Nephron progenitor cell (in vitro differentiated cells): ENCODE measurements around the gene PKMYT1.

Experiments used
- DNase-seq: peaks from one replicate; pipeline ENCODE4 v3.0.0; 2021
- H3K27ac Mint-ChIP-seq: 2 replicates; pipeline ENCODE4 v1.8.0; 2021; ENCODE audit warnings: mild to moderate bottlenecking, moderate library complexity, mixed read lengths
- H3K27me3 Mint-ChIP-seq: 2 replicates; pipeline ENCODE4 v1.8.0; 2021; ENCODE audit warnings: mild to moderate bottlenecking, low read depth, mixed read lengths; ENCODE audit not compliant: poor library complexity
- H3K36me3 Mint-ChIP-seq: 2 replicates; pipeline ENCODE4 v1.8.0; 2021; ENCODE audit warnings: low read depth, mixed read lengths
- H3K4me1 Mint-ChIP-seq: 2 replicates; pipeline ENCODE4 v1.8.0; 2021; ENCODE audit warnings: mixed read lengths
- H3K4me3 Mint-ChIP-seq: 2 replicates; pipeline ENCODE4 v1.8.0; 2021; ENCODE audit warnings: mild to moderate bottlenecking, moderate library complexity, mixed read lengths
- H3K9me3 Mint-ChIP-seq: 2 replicates; pipeline ENCODE4 v1.8.0; 2021; ENCODE audit warnings: mild to moderate bottlenecking, moderate library complexity, mixed read lengths
- TF ChIP-seq, protein P1 (sequence below): fragments of 200-600 bp; sonication (generic); IDR thresholded peaks from 2 replicates; pipeline ENCODE4 v1.5.0; 2021; ENCODE audit warnings: antibody characterized with exemption

PKMYT1 gene

DNA sequence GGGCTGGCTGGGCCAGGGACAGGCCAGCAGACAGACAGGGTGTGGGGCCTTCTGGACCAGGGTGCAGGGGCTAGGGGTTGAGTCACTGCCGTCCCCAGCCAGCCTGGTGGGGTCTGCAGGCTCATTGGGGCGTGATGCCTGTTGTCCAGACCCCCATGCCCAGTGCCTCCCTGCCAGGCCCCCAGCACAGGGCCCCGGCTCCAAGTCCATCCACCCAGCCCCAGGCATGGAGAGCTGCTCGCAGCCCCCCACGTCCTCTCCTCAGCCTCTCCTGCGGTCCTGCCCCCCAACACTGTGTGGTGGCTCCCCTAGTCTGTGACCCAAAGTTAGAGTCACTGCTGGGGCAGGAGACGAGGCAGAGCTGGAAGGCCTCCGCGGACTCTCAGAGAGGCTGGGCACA, 7.0 kb upstream of the PKMYT1 start:
- H3K27me3 Mint-ChIP-seq: peaks cover 15% of the 10 kb centered on the region
- no peak for DNase-seq
- TF ChIP-seq, protein P1, sequence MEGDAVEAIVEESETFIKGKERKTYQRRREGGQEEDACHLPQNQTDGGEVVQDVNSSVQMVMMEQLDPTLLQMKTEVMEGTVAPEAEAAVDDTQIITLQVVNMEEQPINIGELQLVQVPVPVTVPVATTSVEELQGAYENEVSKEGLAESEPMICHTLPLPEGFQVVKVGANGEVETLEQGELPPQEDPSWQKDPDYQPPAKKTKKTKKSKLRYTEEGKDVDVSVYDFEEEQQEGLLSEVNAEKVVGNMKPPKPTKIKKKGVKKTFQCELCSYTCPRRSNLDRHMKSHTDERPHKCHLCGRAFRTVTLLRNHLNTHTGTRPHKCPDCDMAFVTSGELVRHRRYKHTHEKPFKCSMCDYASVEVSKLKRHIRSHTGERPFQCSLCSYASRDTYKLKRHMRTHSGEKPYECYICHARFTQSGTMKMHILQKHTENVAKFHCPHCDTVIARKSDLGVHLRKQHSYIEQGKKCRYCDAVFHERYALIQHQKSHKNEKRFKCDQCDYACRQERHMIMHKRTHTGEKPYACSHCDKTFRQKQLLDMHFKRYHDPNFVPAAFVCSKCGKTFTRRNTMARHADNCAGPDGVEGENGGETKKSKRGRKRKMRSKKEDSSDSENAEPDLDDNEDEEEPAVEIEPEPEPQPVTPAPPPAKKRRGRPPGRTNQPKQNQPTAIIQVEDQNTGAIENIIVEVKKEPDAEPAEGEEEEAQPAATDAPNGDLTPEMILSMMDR: no peak

DNA sequence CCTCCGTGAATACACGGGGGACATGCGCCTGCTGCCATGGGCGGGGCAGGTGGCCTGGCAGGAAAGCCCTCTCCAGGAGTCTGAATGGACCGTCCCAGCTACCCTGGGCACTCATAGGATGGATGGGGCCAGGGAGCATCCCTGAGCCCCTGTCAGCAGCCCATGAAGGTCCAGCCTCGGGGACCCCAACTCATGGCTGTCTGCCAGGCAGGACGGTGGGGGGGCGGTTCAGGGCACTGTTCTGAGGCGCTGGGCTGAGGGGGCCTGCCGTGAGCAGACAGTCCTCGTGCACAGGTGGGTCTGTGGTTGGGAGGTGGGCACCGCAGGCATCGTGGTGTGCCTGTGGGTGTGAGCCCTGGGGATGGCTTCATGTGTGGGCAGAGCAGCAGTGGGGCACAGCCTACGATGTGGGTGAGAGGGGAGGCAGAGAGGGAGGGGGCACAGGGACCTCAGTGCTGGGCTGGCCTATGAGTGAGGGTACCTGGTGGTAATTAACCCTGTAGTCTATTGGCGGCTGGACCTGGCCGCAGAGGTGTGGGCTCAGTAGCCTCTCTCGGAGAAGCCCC, 6.5 kb upstream of the PKMYT1 start:
- H3K27ac Mint-ChIP-seq: no peak overlapping the region
- no peaks in the 10 kb centered on the region for H3K36me3 Mint-ChIP-seq
- peaks cover 16% of the 10 kb centered on the region for H3K27me3 Mint-ChIP-seq
- H3K4me1 Mint-ChIP-seq: peaks cover 25% of the 10 kb centered on the region
- no peak for DNase-seq
- TF ChIP-seq, protein P1: no peak
- no peak overlapping the region for H3K4me3 Mint-ChIP-seq
- no peaks in the 10 kb centered on the region for H3K9me3 Mint-ChIP-seq

More for the DNA sequence above, 7.0 kb upstream of the PKMYT1 start:
- no peak overlapping the region for H3K27ac Mint-ChIP-seq
- H3K4me1 Mint-ChIP-seq: peaks cover 20% of the 10 kb centered on the region
- no peak overlapping the region for H3K4me3 Mint-ChIP-seq
- no peaks in the 10 kb centered on the region for H3K9me3 Mint-ChIP-seq
- H3K36me3 Mint-ChIP-seq: no peaks in the 10 kb centered on the region

DNA sequence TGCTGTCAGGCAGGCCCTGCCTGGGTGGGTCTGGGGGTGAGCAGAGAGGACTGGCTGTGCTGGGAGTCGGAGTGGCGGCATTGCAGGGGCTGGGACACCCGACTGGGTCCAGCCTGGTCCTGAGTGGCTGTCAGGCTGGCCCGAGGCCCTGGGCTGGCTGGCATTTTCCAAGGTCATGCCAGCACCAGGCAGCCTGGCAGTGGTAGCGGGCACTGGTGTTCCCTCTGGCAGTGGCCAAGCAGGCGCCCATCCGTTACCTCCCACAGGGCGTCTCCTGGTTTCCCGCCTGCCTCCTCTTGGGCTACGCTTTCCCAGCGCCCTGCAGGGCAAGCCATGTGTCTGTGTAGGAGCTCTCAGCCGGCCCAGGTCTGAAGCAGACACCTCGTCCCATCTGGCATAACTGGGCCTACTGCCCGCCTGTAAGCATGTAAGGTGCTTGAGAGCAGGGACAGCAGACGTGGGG, 5.7 kb upstream of the PKMYT1 start:
- DNase-seq: no peak
- H3K36me3 Mint-ChIP-seq: no peaks in the 10 kb centered on the region
- peaks cover 33% of the 10 kb centered on the region for H3K4me1 Mint-ChIP-seq
- TF ChIP-seq, protein P1: no peak
- H3K4me3 Mint-ChIP-seq: no peak overlapping the region
- H3K27me3 Mint-ChIP-seq: peaks cover 16% of the 10 kb centered on the region
- no peak overlapping the region for H3K27ac Mint-ChIP-seq
- H3K9me3 Mint-ChIP-seq: no peaks in the 10 kb centered on the region

DNA sequence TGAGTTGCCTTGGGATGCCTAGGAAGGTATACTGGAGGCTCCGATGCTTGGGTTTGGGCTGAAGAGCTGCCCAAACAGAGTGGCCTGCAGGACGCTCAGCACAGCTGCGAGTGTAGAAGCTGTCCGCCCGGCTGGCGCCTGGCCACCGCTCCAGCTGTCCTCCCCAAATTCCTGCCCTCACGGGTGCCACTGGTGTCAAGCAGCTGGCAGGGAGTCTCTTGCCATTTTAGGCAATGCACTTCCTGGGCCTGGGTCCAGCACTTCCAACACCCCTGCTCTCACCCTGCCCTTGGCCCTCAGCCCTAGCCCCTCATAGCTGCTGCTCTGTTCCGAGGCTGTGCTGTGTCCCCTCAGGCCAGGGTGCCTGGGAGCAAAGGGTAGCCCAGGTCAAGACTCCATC, 5.2 kb upstream of the PKMYT1 start:
- TF ChIP-seq, protein P1: no peak
- no peak for DNase-seq
- Mint-ChIP-seq H3K27ac (no peak overlapping the region), H3K27me3 (peaks cover 16% of the 10 kb centered on the region), H3K36me3 (no peaks in the 10 kb centered on the region), H3K4me1 (peaks cover 36% of the 10 kb centered on the region), H3K9me3 (no peaks in the 10 kb centered on the region), H3K4me3 (no peak overlapping the region)

DNA sequence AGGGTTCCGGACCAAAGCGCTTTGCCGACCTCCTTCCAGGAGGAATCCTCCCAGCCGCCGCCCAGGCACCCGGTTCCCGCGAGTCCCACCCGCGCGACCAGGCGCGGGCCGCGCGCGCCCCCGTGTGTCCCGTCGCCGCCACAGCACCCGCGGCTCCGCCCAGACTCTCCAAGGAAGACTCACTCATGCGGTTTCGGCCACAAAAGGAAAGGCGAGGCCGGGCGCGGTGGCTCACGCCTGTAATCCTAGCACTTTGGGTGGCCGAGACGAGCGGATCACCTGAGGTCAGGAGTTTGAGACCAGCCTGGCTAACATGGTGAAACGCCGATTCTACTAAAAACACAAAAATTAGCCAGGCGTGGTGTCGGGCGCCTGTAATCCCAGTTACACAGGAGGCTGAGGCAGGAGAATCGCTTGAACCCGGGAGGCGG, 3.5 kb upstream of the PKMYT1 start:
- TF ChIP-seq, protein P1: peak; percentile 89
- DNase-seq: peak; percentile 91
- Mint-ChIP-seq H3K36me3 (no peaks in the 10 kb centered on the region), H3K27ac (no peak overlapping the region), H3K27me3 (peaks cover 14% of the 10 kb centered on the region), H3K4me3 (peak overlapping the region; percentile 42), H3K4me1 (peaks cover 32% of the 10 kb centered on the region), H3K9me3 (no peaks in the 10 kb centered on the region)

DNA sequence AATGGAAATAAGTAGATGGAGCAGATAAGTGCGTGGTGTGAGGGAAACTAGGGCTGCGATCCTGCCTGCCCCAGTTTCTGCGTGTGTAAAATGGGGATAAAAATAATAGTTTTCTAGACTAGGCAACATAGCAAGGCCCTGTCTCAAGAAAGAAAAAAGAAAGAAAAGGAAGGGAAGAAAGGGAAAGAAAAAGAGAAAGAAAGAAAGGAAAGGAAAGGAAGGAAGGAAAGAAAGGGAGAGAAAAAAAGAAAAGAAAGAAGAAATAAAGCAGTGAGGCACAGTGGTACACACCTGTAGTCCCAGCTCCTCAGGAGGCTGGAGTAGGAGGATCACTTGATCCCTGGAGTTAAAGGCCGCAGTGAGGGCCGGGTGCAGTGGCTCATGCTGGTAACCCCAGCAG, 2.2 kb upstream of the PKMYT1 start:
- H3K27ac Mint-ChIP-seq: no peak overlapping the region
- no peaks in the 10 kb centered on the region for H3K9me3 Mint-ChIP-seq
- TF ChIP-seq, protein P1: no peak
- DNase-seq: no peak
- peaks cover 24% of the 10 kb centered on the region for H3K4me1 Mint-ChIP-seq
- no peaks in the 10 kb centered on the region for H3K36me3 Mint-ChIP-seq
- H3K27me3 Mint-ChIP-seq: peaks cover 14% of the 10 kb centered on the region
- H3K4me3 Mint-ChIP-seq: peak overlapping the region; percentile 75
